Measurements from ENCODE around the gene TRIM62.

DNA sequence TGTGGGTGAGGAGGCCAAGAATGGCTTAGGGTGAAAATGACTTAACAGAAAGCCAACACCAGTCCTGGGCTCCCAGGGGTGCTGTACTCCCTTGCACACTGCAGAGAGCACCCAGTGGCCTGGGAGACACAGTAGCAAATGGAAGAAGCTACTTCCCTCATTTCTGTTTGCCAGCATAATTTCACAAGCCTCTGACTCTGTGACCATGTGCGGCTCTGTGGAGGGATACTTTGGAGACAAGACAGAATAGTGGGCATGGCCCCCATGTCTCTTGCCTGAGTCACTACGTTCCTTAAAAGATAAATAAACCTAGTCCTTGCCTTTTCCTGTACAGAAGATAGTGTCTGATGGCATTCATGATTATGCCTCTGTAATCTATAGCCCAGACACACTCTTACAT lies 38.1 kb downstream of the TRIM62 start:
- TF ChIP-seq ZNF274 (IDR thresholded peaks at IDR 0.05; ENCODE audit: low read depth, low read length) = no peak
- TF ChIP-seq YY1 (IDR thresholded peaks at IDR 0.05; ENCODE audit: insufficient read depth, insufficient read length) = no peak
- no peak for TF ChIP-seq SUZ12 (IDR thresholded peaks at IDR 0.05; ENCODE audit: extremely low read depth, insufficient read depth, insufficient read length)
